ENCODE data around the gene CNIH4. TPM values are rescaled to one million over a fixed set of nuclear protein-coding genes. Genes with fewer than 3 reads are reported as not detected.
"Not testable (repeated sequence)": the region's sequence is repeated elsewhere in the genome, so short reads cannot be mapped to it uniquely, and the experiment has no call there.

Gene CNIH4
- total and polyA plus RNA-seq, 10 of the 15 experiments (the other 5 are each of a cell fraction or from before 2014, with no cell fraction given), result 23.2 to 173 (median 51.4) TPM

DNA sequence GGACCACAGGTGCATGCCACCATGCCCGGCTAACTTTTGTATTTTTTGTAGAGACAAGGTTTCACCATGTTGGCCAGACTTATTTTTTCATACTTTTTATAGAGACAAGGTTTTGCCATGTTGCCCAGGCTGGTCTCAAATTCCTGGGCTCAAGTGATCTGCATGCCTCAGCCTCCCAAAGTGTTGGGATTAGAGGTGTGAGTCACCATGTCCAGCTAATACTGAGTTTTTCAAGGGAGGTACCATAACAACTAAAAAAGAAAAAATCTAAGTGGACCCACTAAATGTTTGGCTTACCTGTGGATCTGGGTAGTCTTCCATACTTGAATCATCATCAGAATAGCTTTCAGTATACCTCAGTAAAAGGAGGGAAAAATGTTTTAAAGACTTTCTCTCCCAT, 45.2 kb upstream of the CNIH4 start:
- H2AFZ ChIP-seq (ENCODE audit: control insufficient read depth, low read depth, low read length); H3K79me2 ChIP-seq (ENCODE audit: control insufficient read depth, insufficient read depth, low read length); DNase-seq (ENCODE audit: low read depth, low spot score); H3K4me1 ChIP-seq (ENCODE audit: control insufficient read depth, insufficient read depth, low read length); ATAC-seq; CTCF ChIA-PET; H3K27me3 ChIP-seq (replicated peaks in 1 of 2; ENCODE audit: control insufficient read depth in 2 of 2, insufficient read depth in 2 of 2, low read length in 1 of 2); intact Hi-C loops (cut with micrococcal nuclease; ENCODE audit: unreplicated experiment); H3K36me3 ChIP-seq (ENCODE audit: control insufficient read depth in 2 of 2, insufficient read depth in 2 of 2, low read length in 1 of 2); H3K4me3 ChIP-seq; H3K9ac ChIP-seq (ENCODE audit: control insufficient read depth, insufficient read depth, low read length); RAD21 ChIA-PET (ENCODE audit: unreplicated experiment); FAIRE-seq; H3K9me3 ChIP-seq (replicated peaks; ENCODE audit: control insufficient read depth, insufficient read depth, low read length); SMC1A ChIA-PET (ENCODE audit: uncharacterized antibody, unreplicated experiment); H3K4me2 ChIP-seq (ENCODE audit: control insufficient read depth, insufficient read depth); H4K20me1 ChIP-seq (ENCODE audit: control insufficient read depth, insufficient read depth); BruUV-seq (replicated peaks); in situ Hi-C loops (cut with MboI); H3K27ac ChIP-seq (ENCODE audit: control insufficient read depth, insufficient read depth): not testable (repeated sequence)
- WGBS (ENCODE audit: insufficient coverage, insufficient replicate concordance, low lambda C conversion rate, missing lambda C conversion rate), result 100% methylated on average over 1 of the region's 1 CpG
- POLR2A ChIA-PET, result interaction anchor here (0.6 kb wide), 1 partner anchor 133 kb away, joined by 3 read pairs; no protein-coding TSS in a partner anchor

DNA sequence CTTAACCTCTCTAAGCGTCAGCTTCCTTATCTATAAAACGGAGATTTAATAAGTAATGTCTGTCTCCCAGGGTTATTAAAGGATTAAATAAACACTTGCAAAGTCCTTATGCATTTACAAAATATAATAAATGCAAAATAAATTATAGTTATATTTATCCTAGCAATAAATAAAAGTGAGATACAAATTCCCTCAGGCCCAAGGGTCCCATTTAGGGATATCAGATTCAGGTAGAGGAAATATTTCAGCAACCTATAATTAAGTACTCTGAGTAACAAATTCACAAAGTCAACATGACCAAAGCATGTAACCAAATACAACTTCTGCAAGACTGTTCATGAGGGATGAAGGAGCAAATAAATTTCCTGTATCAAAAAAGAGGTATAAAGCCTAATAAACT, 44.7 kb upstream of the CNIH4 start:
- Histone ChIP-seq H3K9me3 (replicated peaks; ENCODE audit: control insufficient read depth, insufficient read depth, low read length) (no peaks in the 10 kb centered on the region), H3K4me1 (ENCODE audit: control insufficient read depth, insufficient read depth, low read length) (no peaks in the 10 kb centered on the region), H2AFZ (ENCODE audit: control insufficient read depth, low read depth, low read length) (no peak overlapping the region), H3K79me2 (ENCODE audit: control insufficient read depth, insufficient read depth, low read length) (no peaks in the 10 kb centered on the region), H3K4me3 (no peak overlapping the region), H3K27me3 (replicated peaks in 1 of 2; ENCODE audit: control insufficient read depth in 2 of 2, insufficient read depth in 2 of 2, low read length in 1 of 2) (no peaks in the 10 kb centered on the region), H3K4me2 (ENCODE audit: control insufficient read depth, insufficient read depth) (no peak overlapping the region), H4K20me1 (ENCODE audit: control insufficient read depth, insufficient read depth) (no peaks in the 10 kb centered on the region), H3K36me3 (ENCODE audit: control insufficient read depth in 2 of 2, insufficient read depth in 2 of 2, low read length in 1 of 2) (peaks cover 6% of the 10 kb centered on the region in 2 experiments), H3K27ac (ENCODE audit: control insufficient read depth, insufficient read depth) (no peak overlapping the region), H3K9ac (ENCODE audit: control insufficient read depth, insufficient read depth, low read length) (no peak overlapping the region)
- ChIA-PET SMC1A (ENCODE audit: uncharacterized antibody, unreplicated experiment) (interaction anchor here (1.3 kb wide), 1 partner anchor 27 kb away, joined by 3 read pairs; no protein-coding TSS in a partner anchor), RAD21 (ENCODE audit: unreplicated experiment) (no interaction called here), POLR2A (interaction anchor here (0.6 kb wide), 1 partner anchor 10 kb away, joined by 3 read pairs; no protein-coding TSS in a partner anchor), CTCF (interaction anchor here (0.6 kb wide), 1 partner anchor 139 kb away, joined by 3 read pairs; no protein-coding TSS in a partner anchor)
- FAIRE-seq, result no peak
- BruUV-seq (replicated peaks), result no TSS peak
- 73% methylated on average over 2 of the region's 2 CpGs for WGBS (ENCODE audit: insufficient coverage, insufficient replicate concordance, low lambda C conversion rate, missing lambda C conversion rate)
- in situ Hi-C loops (cut with MboI), result no loop called here
- ATAC-seq, result no peak
- no peak for DNase-seq (ENCODE audit: low read depth, low spot score)
- intact Hi-C loops (cut with micrococcal nuclease; ENCODE audit: unreplicated experiment), result no loop called here
- TF ChIP-seq ZNF217 (IDR thresholded peaks at IDR 0.05) (no peak), EP300 (IDR thresholded peaks at IDR 0.05; ENCODE audit: borderline replicate concordance in 1 of 2, control insufficient read depth in 1 of 2, low read depth in 2 of 2, low read length in 2 of 2) (no peak), RAD21 (IDR thresholded peaks at IDR 0.05; ENCODE audit: insufficient read depth, low read depth, low read length) (no peak), ZBED1 (IDR thresholded peaks at IDR 0.05; ENCODE audit: borderline replicate concordance) (no peak), BMI1 (IDR thresholded peaks at IDR 0.05; ENCODE audit: borderline replicate concordance) (no peak), POU2F2 (IDR thresholded peaks at IDR 0.05; ENCODE audit: borderline replicate concordance, low read depth, low read length) (no peak), HDAC6 (IDR thresholded peaks at IDR 0.05; ENCODE audit: unreplicated experiment) (no peak), HCFC1 (IDR thresholded peaks at IDR 0.05; ENCODE audit: low read length) (no peak)
- TF ChIP-seq, protein P1, sequence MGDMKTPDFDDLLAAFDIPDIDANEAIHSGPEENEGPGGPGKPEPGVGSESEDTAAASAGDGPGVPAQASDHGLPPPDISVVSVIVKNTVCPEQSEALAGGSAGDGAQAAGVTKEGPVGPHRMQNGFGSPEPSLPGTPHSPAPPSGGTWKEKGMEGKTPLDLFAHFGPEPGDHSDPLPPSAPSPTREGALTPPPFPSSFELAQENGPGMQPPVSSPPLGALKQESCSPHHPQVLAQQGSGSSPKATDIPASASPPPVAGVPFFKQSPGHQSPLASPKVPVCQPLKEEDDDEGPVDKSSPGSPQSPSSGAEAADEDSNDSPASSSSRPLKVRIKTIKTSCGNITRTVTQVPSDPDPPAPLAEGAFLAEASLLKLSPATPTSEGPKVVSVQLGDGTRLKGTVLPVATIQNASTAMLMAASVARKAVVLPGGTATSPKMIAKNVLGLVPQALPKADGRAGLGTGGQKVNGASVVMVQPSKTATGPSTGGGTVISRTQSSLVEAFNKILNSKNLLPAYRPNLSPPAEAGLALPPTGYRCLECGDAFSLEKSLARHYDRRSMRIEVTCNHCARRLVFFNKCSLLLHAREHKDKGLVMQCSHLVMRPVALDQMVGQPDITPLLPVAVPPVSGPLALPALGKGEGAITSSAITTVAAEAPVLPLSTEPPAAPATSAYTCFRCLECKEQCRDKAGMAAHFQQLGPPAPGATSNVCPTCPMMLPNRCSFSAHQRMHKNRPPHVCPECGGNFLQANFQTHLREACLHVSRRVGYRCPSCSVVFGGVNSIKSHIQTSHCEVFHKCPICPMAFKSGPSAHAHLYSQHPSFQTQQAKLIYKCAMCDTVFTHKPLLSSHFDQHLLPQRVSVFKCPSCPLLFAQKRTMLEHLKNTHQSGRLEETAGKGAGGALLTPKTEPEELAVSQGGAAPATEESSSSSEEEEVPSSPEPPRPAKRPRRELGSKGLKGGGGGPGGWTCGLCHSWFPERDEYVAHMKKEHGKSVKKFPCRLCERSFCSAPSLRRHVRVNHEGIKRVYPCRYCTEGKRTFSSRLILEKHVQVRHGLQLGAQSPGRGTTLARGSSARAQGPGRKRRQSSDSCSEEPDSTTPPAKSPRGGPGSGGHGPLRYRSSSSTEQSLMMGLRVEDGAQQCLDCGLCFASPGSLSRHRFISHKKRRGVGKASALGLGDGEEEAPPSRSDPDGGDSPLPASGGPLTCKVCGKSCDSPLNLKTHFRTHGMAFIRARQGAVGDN (IDR thresholded peaks at IDR 0.05), result no peak
- TF ChIP-seq, protein P2, sequence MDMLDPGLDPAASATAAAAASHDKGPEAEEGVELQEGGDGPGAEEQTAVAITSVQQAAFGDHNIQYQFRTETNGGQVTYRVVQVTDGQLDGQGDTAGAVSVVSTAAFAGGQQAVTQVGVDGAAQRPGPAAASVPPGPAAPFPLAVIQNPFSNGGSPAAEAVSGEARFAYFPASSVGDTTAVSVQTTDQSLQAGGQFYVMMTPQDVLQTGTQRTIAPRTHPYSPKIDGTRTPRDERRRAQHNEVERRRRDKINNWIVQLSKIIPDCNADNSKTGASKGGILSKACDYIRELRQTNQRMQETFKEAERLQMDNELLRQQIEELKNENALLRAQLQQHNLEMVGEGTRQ (IDR thresholded peaks at IDR 0.05; ENCODE audit: borderline replicate concordance, low read depth, low read length), result no peak
- TF ChIP-seq, protein P3, sequence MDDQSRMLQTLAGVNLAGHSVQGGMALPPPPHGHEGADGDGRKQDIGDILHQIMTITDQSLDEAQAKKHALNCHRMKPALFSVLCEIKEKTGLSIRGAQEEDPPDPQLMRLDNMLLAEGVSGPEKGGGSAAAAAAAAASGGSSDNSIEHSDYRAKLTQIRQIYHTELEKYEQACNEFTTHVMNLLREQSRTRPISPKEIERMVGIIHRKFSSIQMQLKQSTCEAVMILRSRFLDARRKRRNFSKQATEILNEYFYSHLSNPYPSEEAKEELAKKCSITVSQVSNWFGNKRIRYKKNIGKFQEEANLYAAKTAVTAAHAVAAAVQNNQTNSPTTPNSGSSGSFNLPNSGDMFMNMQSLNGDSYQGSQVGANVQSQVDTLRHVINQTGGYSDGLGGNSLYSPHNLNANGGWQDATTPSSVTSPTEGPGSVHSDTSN (IDR thresholded peaks at IDR 0.05; ENCODE audit: insufficient replicate concordance, low read depth, low read length), result no peak
